Ascending aorta (tissue), 2 donors: ENCODE measurements around the gene NABP2. TPM values are rescaled to one million over a fixed set of nuclear protein-coding genes. Genes with fewer than 3 reads are reported as not detected.
"Not testable (repeated sequence)": the region's sequence is repeated elsewhere in the genome, so short reads cannot be mapped to it uniquely, and the experiment has no call there.

Experiments used
- DNase-seq, 2 donors: peaks; one replicate each; pipeline ENCODE4 v3.0.0-alpha.2; 2019; ENCODE audit warnings: low spot score in 2 of 2
- H3K27ac ChIP-seq, 2 donors: fragments of 200-600 bp; sonication (generic); one replicate each; pipeline ENCODE4 v1.5.1; 2016 to 2017; ENCODE audit warnings: mild to moderate bottlenecking in 1 of 2
- H3K27me3 ChIP-seq: fragments of 200-600 bp; sonication (generic); one replicate; pipeline ENCODE4 v1.5.1; 2017
- H3K36me3 ChIP-seq, 2 donors: fragments of 200-600 bp; sonication (generic); one replicate each; pipeline ENCODE4 v1.5.1; 2016
- H3K4me1 ChIP-seq, 2 donors: fragments of 200-600 bp; sonication (generic); one replicate each; pipeline ENCODE4 v1.5.1; 2016 to 2017; ENCODE audit warnings: mild to moderate bottlenecking in 1 of 2
- H3K4me3 ChIP-seq, 2 donors: fragments of 200-600 bp; sonication (generic); one replicate each; pipeline ENCODE4 v1.5.1; 2016 to 2017; ENCODE audit warnings: mild to moderate bottlenecking in 1 of 2
- H3K9me3 ChIP-seq, 2 donors: fragments of 200-600 bp; sonication (generic); one replicate each; pipeline ENCODE4 v1.5.1; 2016
- intact Hi-C: fragments of 100-400 bp; cut with DNase I; formaldehyde crosslinking; loops from one replicate; pipeline ENCODE4 v1.15.1; 2023
- total RNA-seq: library from RNA; depleted of rRNA; stranded (reverse); fragments of >200 nt; gene quantifications from one replicate; pipeline ENCODE4 v1.1.0, GENCODE V29; 2016
- TF ChIP-seq, protein P1 (sequence below), 3 experiments: fragments of 200-600 bp in 2 of 3; fragments of 450-650 bp in 1 of 3; sonication (generic) in 2 of 3; IDR thresholded peaks; one replicate each; pipeline ENCODE4 v1.5.1; 2016 to 2019; ENCODE audit warnings: antibody characterized with exemption in 3 of 3, mild to moderate bottlenecking in 1 of 3, moderate library complexity in 1 of 3

NABP2 gene
- total RNA-seq, 1 donor from 2014 or later: 2.8 TPM

DNA sequence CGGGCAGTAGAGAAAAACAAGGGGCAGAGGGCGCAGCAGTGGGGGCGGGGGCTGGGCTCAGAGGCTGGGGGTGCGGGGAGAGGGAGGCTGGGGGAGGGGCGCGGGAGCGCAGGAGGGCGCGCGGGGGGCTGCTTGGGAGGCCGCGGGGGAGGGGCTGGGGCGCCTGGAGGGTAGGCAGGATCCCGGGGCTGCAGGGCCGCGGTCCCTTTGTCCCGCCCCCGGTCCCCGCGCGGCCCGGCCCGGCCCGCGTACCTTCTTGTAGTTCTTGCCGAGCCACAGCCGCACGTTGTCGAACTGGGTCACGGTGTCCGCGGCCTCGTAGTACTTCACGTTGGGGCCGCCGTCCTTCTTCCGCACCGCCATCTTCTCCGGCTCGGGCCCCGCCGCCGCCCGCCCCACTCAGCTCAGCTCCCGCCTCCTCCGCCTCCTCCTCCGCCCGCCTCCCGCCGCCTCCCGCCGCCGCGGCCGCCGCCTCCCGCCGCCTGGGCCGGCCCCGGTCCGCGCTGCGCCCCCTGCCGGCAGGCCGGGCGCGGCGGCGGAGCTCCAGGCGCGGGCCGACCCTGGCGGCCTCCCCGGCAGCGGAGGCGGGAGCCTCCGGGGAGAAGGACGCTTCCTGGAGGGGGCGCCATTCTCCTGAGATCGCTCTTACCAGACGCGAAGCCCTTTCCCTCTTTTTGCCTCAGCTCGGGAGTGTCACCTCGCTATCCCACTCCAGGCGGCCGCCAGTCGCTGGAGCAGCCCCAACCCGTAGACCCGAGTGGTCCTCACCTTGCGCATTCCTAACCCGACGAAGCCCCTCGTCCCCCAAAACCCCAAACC, 34.8 kb upstream of the NABP2 start, which contains the start of gene SMARCC2:
Gene SMARCC2 (minus strand): TSS at position 385 of the 819 bp plus-strand sequence. CDS start 22 bp downstream, at position 363.
- H3K36me3 ChIP-seq: peaks cover 16 to 23% of the 10 kb centered on the region in 2 donors
- peak; percentile 39 to 94 for DNase-seq
- TF ChIP-seq, protein P1, sequence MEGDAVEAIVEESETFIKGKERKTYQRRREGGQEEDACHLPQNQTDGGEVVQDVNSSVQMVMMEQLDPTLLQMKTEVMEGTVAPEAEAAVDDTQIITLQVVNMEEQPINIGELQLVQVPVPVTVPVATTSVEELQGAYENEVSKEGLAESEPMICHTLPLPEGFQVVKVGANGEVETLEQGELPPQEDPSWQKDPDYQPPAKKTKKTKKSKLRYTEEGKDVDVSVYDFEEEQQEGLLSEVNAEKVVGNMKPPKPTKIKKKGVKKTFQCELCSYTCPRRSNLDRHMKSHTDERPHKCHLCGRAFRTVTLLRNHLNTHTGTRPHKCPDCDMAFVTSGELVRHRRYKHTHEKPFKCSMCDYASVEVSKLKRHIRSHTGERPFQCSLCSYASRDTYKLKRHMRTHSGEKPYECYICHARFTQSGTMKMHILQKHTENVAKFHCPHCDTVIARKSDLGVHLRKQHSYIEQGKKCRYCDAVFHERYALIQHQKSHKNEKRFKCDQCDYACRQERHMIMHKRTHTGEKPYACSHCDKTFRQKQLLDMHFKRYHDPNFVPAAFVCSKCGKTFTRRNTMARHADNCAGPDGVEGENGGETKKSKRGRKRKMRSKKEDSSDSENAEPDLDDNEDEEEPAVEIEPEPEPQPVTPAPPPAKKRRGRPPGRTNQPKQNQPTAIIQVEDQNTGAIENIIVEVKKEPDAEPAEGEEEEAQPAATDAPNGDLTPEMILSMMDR (IDR thresholded peaks at IDR 0.05): peak; percentile 68 to 94 (median 70)
- no peaks in the 10 kb centered on the region for H3K27me3 ChIP-seq
- peaks cover 3 to 6% of the 10 kb centered on the region in 2 donors for H3K4me1 ChIP-seq
- no peaks in the 10 kb centered on the region for H3K9me3 ChIP-seq
- peak within 1 kb of the TSS; percentile 68 to 91 for H3K4me3 ChIP-seq
- H3K27ac ChIP-seq: peak within 1 kb of the TSS; percentile 92 to 97
- intact Hi-C loops: loop anchor here (1.0 to 2.0 kb wide), 5 partner anchors 31 to 70 kb away; partner anchors contain the start of genes ANKRD52, MYL6 and NABP2

DNA sequence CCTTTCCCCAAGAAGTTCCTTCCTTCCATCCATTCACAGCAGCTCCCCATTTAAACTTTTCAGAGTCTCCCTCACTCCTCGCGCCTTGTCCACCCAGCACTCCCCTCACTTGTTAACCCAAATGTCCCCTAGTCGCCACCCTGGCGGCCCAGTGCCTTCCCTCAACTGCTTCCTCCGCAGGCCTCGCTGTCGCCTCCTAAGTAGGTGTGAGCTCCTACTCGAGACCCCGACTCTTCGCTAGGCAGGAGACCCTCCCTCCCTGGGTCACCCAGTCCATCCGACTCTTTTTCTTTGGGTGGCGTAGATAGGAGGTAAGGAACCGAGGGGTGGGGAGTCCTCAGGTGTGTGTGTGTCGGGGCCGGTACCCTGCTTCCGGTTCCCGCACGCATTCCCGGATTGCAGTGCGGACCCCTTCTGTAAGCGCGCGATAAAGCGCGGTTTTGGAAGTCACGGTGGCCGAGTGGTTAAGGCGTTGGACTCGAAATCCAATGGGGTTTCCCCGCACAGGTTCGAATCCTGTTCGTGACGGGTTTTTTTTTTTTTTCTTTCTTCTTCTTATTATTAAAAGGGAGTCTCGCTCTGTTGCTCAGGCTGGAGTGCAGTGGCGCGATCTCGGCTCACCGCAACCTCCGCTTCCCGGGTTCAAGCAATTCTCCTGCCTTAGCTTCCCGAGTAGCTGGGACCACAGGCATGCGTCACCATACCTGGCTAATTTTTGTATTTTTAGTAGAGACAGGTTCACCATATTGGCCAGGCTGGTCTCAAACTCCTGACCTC, 34.0 kb upstream of the NABP2 start:
- TF ChIP-seq, protein P1 (IDR thresholded peaks at IDR 0.05): no peak
- H3K4me1 ChIP-seq: peaks cover 3 to 6% of the 10 kb centered on the region in 2 donors
- intact Hi-C loops: loop anchor here (1.0 to 10.0 kb wide), 6 partner anchors 31 to 275 kb away; partner anchors contain the start of genes ANKRD52, MYL6, NABP2 and SPRYD4
- DNase-seq: peak; percentile 43 to 89
- H3K27me3 ChIP-seq: no peaks in the 10 kb centered on the region
- H3K9me3 ChIP-seq: no peaks in the 10 kb centered on the region
- peaks cover 9 to 15% of the 10 kb centered on the region in 2 donors for H3K36me3 ChIP-seq
- H3K27ac ChIP-seq: peak overlapping the region; percentile 92 to 97
- H3K4me3 ChIP-seq: peak overlapping the region; percentile 61 to 91

DNA sequence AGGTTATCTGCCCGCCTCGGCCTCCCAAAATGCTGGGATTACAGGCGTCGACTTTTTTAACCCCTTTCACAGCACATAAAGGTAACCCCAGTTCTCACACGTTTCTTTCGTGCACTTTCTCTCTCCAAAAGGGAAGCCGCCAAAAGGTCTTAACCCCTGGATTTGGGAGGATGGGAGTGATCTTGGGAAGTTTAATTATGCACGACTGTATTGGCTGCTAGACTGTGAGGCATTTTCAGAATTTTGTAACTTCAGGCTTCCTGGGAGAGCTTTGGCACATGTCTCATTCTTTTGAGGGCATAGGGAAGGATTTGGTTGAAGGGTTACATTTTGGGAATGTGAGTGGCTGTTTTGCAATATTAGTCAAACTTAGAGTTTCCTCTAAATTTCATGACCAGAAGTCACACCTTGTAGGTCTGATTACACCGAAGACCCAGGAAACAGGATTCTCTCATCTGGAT, 33.4 kb upstream of the NABP2 start:
- Histone ChIP-seq H3K4me3 (peak overlapping the region; percentile 61 to 91), H3K27ac (peak overlapping the region; percentile 92 to 97), H3K4me1 (peaks cover 3 to 6% of the 10 kb centered on the region in 2 donors), H3K36me3 (peaks cover 3 to 9% of the 10 kb centered on the region in 2 donors), H3K27me3 (no peaks in the 10 kb centered on the region), H3K9me3 (no peaks in the 10 kb centered on the region)
- intact Hi-C loops: loop anchor here (10.0 kb wide), 1 partner anchor 274 kb away; the partner anchor contains the start of gene SPRYD4
- no peak for DNase-seq
- TF ChIP-seq, protein P1 (IDR thresholded peaks at IDR 0.05): no peak

DNA sequence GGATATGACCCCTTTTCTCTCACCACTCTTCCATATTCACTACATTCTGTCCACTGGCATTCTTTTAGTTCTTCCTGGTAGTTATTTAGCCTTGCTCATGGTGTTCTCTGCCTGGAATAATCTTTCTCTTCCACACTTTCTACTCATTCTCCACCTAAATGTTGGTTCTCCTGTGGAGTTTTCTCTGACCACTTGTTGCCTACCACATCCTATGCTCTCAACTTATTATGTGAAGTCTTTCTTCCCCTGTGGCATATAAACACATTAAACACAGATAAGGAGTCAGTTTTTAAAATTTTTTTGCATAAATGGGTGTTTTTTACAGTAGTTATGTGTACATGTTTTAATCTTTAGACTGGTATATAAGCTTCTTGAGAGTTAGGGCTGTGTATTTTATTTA, 31.6 kb upstream of the NABP2 start:
- no peak for DNase-seq
- no peaks in the 10 kb centered on the region for H3K36me3 ChIP-seq
- no peak overlapping the region for H3K4me3 ChIP-seq
- peaks cover 3 to 9% of the 10 kb centered on the region in 2 donors for H3K4me1 ChIP-seq
- TF ChIP-seq, protein P1 (IDR thresholded peaks at IDR 0.05): no peak
- H3K27me3 ChIP-seq: no peaks in the 10 kb centered on the region
- intact Hi-C loops: loop anchor here (10.0 kb wide), 1 partner anchor 272 kb away; the partner anchor contains the start of gene SPRYD4
- no peaks in the 10 kb centered on the region for H3K9me3 ChIP-seq
- no peak overlapping the region for H3K27ac ChIP-seq

DNA sequence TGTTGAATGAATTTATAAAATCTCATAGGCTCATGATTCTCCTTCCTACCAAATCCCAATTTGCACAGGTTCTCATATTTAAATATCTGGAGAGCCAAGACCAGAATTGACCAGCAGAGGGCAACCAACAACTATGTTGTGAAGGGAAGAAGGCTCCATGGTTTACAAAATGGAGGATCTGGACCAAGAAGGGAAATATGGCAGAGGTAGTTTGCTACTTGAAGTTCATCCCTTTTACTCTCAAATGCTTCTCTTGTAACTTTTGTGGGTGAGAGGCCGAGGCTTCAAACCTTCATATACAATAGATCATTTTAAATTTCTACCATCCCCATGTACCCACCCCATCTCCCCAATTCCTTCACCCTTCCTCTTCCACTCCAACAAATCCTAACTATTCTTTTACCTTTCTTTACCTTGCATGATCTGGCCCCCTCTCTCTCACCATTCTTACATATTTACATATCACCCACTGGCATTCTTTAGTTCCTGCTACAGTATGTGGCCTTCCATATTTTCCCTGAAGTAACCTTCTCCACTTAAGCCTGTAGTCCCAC, 31.0 kb upstream of the NABP2 start:
- H3K9me3 ChIP-seq: no peaks in the 10 kb centered on the region
- no peaks in the 10 kb centered on the region for H3K27me3 ChIP-seq
- peaks cover under 1 to 9% of the 10 kb centered on the region in 2 donors for H3K4me1 ChIP-seq
- no peaks in the 10 kb centered on the region for H3K36me3 ChIP-seq
- intact Hi-C loops: loop anchor here (1.0 to 10.0 kb wide), 2 partner anchors 31 to 272 kb away; partner anchors contain the start of genes NABP2 and SPRYD4
- peak; percentile 19 to 92 for DNase-seq
- TF ChIP-seq, protein P1 (IDR thresholded peaks at IDR 0.05): peak; percentile 64 to 82 (median 80)
- H3K27ac ChIP-seq: no peak overlapping the region
- H3K4me3 ChIP-seq: no peak overlapping the region

DNA sequence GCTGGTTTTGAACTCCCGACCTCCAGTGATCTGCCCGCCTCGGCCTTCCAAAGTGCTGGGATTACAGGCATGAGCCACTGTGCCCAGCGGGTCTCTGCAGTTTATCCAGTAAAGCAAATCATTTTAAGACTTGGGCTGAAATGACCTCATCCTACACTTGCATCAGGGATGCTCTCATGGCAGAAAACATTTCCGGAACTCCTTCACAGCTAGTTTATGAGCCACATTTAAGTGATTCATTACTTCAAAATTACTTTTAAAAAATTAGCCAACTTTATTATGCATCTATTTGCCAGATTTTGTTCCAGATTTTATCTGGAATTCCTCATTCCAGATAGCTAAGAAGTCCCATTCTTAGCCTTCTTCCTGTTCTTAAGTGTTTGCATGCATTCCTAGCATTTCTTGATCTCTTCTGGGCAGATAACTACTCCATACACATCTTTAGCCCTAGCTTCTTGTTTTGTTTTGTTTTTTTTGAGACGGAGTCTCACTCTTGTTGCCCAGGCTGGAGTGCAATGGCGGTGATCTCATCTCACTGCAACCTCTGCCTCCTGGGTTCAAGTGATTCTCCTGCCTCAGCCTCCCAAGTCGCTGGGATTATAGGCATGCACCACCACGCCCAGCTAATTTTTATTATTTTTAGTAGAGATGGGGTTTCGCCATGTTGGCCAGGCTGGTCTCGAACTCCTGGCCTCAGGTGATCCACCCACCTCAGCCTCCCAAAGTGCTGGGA, 27.2 kb upstream of the NABP2 start:
- H3K4me1 ChIP-seq, H3K36me3 ChIP-seq, H3K27me3 ChIP-seq, H3K9me3 ChIP-seq, H3K4me3 ChIP-seq: not testable (repeated sequence)
- peak in 1 of 2 donors; percentile 84 for DNase-seq
- H3K27ac ChIP-seq: peak overlapping the region in 1 of 2 donors; percentile 28
- intact Hi-C loops: loop anchor here (10.0 kb wide), 1 partner anchor 268 kb away; the partner anchor contains the start of gene SPRYD4
